ENCODE measurements around the gene TAF3. TPM values are rescaled to one million over a fixed set of nuclear protein-coding genes. Genes with fewer than 3 reads are reported as not detected.

TAF3 gene
- polyA plus RNA-seq, 1 donor (not counting 4 experiments of a cell fraction or from before 2014, with no cell fraction given): 2.0 TPM

- H3K4me1 ChIP-seq (ENCODE audit: control insufficient read depth, extremely low read depth, insufficient read depth, low read length): no peaks in the 10 kb centered on the region
- H3K9me1 ChIP-seq (ENCODE audit: control insufficient read depth, extremely low read depth, insufficient read depth, low read length): no peaks in the 10 kb centered on the region
- no peaks in the 10 kb centered on the region for H3K27me3 ChIP-seq (ENCODE audit: control insufficient read depth, extremely low read depth, insufficient read depth, low read length)
- dilution Hi-C loops (cut with MboI; ENCODE audit: extremely low pct_ligation_motif_present, low sequenced_read_pairs): no loop called here
- H3K4me2 ChIP-seq (ENCODE audit: control insufficient read depth, extremely low read depth, insufficient read depth, low read depth, low read length): no peak overlapping the region
- FAIRE-seq: no peak
- no peak for DNase-seq (ENCODE audit: low read depth, low spot score)
- TF ChIP-seq CTCF (optimal IDR thresholded peaks at IDR 0.05 in 1 of 3, IDR thresholded peaks at IDR 0.05 in 1 of 3, conservative IDR thresholded peaks at IDR 0.05 in 1 of 3; ENCODE audit: extremely low read depth in 1 of 3, insufficient read depth in 2 of 3, low read length in 3 of 3): no peak
- no peak for TF ChIP-seq EZH2 (IDR thresholded peaks at IDR 0.05; ENCODE audit: low read length)
- no peaks in the 10 kb centered on the region for H4K20me1 ChIP-seq (ENCODE audit: control insufficient read depth, extremely low read depth, insufficient read depth, low read length)
- H3K27ac ChIP-seq (ENCODE audit: control insufficient read depth, insufficient read depth, low read length): no peak overlapping the region
- H3K9ac ChIP-seq (ENCODE audit: control insufficient read depth, extremely low read depth, insufficient read depth, low read length): no peak overlapping the region
- H3K4me3 ChIP-seq (ENCODE audit: control insufficient read depth in 2 of 3, extremely low read depth in 1 of 3, insufficient read depth in 2 of 3, low read depth in 1 of 3, low read length in 3 of 3): no peak overlapping the region
- no peaks in the 10 kb centered on the region for H3K9me3 ChIP-seq (ENCODE audit: control insufficient read depth, low read depth, low read length)
- no peak overlapping the region for H2AFZ ChIP-seq (ENCODE audit: control insufficient read depth, low read length)
- H3K79me2 ChIP-seq (ENCODE audit: control insufficient read depth, insufficient read depth, low read length): no peaks in the 10 kb centered on the region
- H3K36me3 ChIP-seq (ENCODE audit: control insufficient read depth in 2 of 2, extremely low read depth in 1 of 2, insufficient read depth in 2 of 2, low read length in 2 of 2): peaks cover 3 to 7% of the 10 kb centered on the region in 2 experiments
These were observed 150.3 kb downstream of the TAF3 start for GRCh38 chr10:7968510-7969112.

- FAIRE-seq: no peak
- Histone ChIP-seq H3K79me2 (ENCODE audit: control insufficient read depth, insufficient read depth, low read length) (no peaks in the 10 kb centered on the region), H3K4me3 (ENCODE audit: control insufficient read depth in 2 of 3, extremely low read depth in 1 of 3, insufficient read depth in 2 of 3, low read depth in 1 of 3, low read length in 3 of 3) (no peak overlapping the region), H3K27me3 (ENCODE audit: control insufficient read depth, extremely low read depth, insufficient read depth, low read length) (no peaks in the 10 kb centered on the region), H3K9me1 (ENCODE audit: control insufficient read depth, extremely low read depth, insufficient read depth, low read length) (no peaks in the 10 kb centered on the region), H2AFZ (ENCODE audit: control insufficient read depth, low read length) (no peak overlapping the region), H3K9ac (ENCODE audit: control insufficient read depth, extremely low read depth, insufficient read depth, low read length) (no peak overlapping the region), H3K4me1 (ENCODE audit: control insufficient read depth, extremely low read depth, insufficient read depth, low read length) (no peaks in the 10 kb centered on the region), H4K20me1 (ENCODE audit: control insufficient read depth, extremely low read depth, insufficient read depth, low read length) (no peaks in the 10 kb centered on the region), H3K36me3 (ENCODE audit: control insufficient read depth in 2 of 2, extremely low read depth in 1 of 2, insufficient read depth in 2 of 2, low read length in 2 of 2) (peaks cover 0 to 2% of the 10 kb centered on the region in 2 experiments), H3K4me2 (ENCODE audit: control insufficient read depth, extremely low read depth, insufficient read depth, low read depth, low read length) (no peak overlapping the region), H3K9me3 (ENCODE audit: control insufficient read depth, low read depth, low read length) (no peaks in the 10 kb centered on the region), H3K27ac (ENCODE audit: control insufficient read depth, insufficient read depth, low read length) (no peak overlapping the region)
- dilution Hi-C loops (cut with MboI; ENCODE audit: extremely low pct_ligation_motif_present, low sequenced_read_pairs): no loop called here
- no peak for DNase-seq (ENCODE audit: low read depth, low spot score)
- TF ChIP-seq EZH2 (IDR thresholded peaks at IDR 0.05; ENCODE audit: low read length): no peak
- TF ChIP-seq CTCF (optimal IDR thresholded peaks at IDR 0.05 in 1 of 3, IDR thresholded peaks at IDR 0.05 in 1 of 3, conservative IDR thresholded peaks at IDR 0.05 in 1 of 3; ENCODE audit: extremely low read depth in 1 of 3, insufficient read depth in 2 of 3, low read length in 3 of 3): no peak
These were observed 151.3 kb downstream of the TAF3 start for GRCh38 chr10:7969623-7970022.

Data from keratinocyte (primary cell).